Tibial nerve (tissue), 4 donors: ENCODE data around the gene ARSD.

ENCODE experiments used
- EP300 ChIP-seq, 2 donors: sonication (generic); formaldehyde crosslinking; IDR thresholded peaks; one replicate each; pipeline ENCODE4 v1.6.1; 2017; ENCODE audit warnings: antibody characterized with exemption in 2 of 2, mild to moderate bottlenecking in 1 of 2
- POLR2A ChIP-seq, 2 donors: fragments of 450-650 bp; IDR thresholded peaks; one replicate each; pipeline ENCODE4 v1.6.1; 2017; ENCODE audit warnings: antibody characterized with exemption in 2 of 2, mild to moderate bottlenecking in 2 of 2, moderate library complexity in 2 of 2
- TF ChIP-seq, protein P1 (sequence below), 5 experiments: fragments of 200-600 bp in 3 of 5; fragments of 450-650 bp in 2 of 5; sonication (generic) in 3 of 5; IDR thresholded peaks; one replicate each; pipeline ENCODE4 v1.5.1; 2016 to 2019; ENCODE audit warnings: antibody characterized with exemption in 5 of 5, mild to moderate bottlenecking in 3 of 5, moderate library complexity in 2 of 5

DNA sequence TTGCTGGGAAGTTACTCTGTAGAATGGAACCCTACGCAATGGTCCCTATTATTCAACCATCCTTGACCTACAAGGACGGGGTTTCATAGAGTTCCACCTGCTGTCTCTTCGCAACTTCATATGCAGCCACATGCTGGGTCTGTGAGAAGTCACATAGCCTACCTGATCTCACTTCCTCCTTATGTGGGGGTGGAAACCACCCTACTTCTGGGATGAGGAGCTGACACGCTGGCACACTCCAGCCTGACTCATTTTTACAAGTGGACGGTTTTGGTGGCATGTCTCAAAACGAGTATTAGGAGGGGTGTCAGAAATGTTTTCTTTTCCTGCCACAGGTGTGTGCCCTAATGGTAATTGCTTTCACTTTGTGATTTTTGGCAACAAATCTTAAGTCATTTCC lies 36.8 kb upstream of the ARSD start:
- TF ChIP-seq POLR2A (IDR thresholded peaks at IDR 0.05): no peak
- TF ChIP-seq, protein P1, sequence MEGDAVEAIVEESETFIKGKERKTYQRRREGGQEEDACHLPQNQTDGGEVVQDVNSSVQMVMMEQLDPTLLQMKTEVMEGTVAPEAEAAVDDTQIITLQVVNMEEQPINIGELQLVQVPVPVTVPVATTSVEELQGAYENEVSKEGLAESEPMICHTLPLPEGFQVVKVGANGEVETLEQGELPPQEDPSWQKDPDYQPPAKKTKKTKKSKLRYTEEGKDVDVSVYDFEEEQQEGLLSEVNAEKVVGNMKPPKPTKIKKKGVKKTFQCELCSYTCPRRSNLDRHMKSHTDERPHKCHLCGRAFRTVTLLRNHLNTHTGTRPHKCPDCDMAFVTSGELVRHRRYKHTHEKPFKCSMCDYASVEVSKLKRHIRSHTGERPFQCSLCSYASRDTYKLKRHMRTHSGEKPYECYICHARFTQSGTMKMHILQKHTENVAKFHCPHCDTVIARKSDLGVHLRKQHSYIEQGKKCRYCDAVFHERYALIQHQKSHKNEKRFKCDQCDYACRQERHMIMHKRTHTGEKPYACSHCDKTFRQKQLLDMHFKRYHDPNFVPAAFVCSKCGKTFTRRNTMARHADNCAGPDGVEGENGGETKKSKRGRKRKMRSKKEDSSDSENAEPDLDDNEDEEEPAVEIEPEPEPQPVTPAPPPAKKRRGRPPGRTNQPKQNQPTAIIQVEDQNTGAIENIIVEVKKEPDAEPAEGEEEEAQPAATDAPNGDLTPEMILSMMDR (IDR thresholded peaks at IDR 0.05): no peak
- TF ChIP-seq EP300 (IDR thresholded peaks at IDR 0.05): no peak
